IPS-18c (cell line): ENCODE measurements around the gene NPHP4.
"Not testable (repeated sequence)": the region's sequence is repeated elsewhere in the genome, so short reads cannot be mapped to it uniquely, and the experiment has no call there.

ENCODE experiments used
- H3K4me3 ChIP-seq: 2 replicates; pipeline ENCODE4 v1.7.0; 2013; ENCODE audit warnings: low read depth, mild to moderate bottlenecking, low read length, moderate library complexity; ENCODE audit not compliant: insufficient read depth
- H3K9me3 ChIP-seq: one replicate; pipeline ENCODE4 v1.6.1; 2013; ENCODE audit warnings: mild to moderate bottlenecking, low read length, moderate library complexity; ENCODE audit not compliant: control insufficient read depth, insufficient read depth

NPHP4 gene

GRCh38 chr1:5907966-5908365, 84.3 kb downstream of the NPHP4 start:
- H3K4me3 ChIP-seq = no peak overlapping the region
- no peaks in the 10 kb centered on the region for H3K9me3 ChIP-seq

- Histone ChIP-seq H3K4me3 (no peak overlapping the region), H3K9me3 (no peaks in the 10 kb centered on the region)
Observed at GRCh38 chr1:5907386-5907785, 84.8 kb downstream of the NPHP4 start.

- Histone ChIP-seq H3K9me3 (no peaks in the 10 kb centered on the region), H3K4me3 (no peak overlapping the region)
Observed at GRCh38 chr1:5906966-5907365, 85.3 kb downstream of the NPHP4 start.

- Histone ChIP-seq H3K4me3 (no peak overlapping the region), H3K9me3 (no peaks in the 10 kb centered on the region)
Observed at GRCh38 chr1:5906116-5906515, 86.1 kb downstream of the NPHP4 start.

GRCh38 chr1:5905436-5905835, 86.8 kb downstream of the NPHP4 start:
- Histone ChIP-seq H3K9me3 (no peaks in the 10 kb centered on the region), H3K4me3 (no peak overlapping the region)

GRCh38 chr1:5904551-5904950, 87.7 kb downstream of the NPHP4 start:
- no peak overlapping the region for H3K4me3 ChIP-seq
- H3K9me3 ChIP-seq = no peaks in the 10 kb centered on the region

- H3K4me3 ChIP-seq = no peak overlapping the region
- H3K9me3 ChIP-seq = no peaks in the 10 kb centered on the region
Observed at GRCh38 chr1:5903680-5904079, 88.5 kb downstream of the NPHP4 start.

GRCh38 chr1:5903031-5903430, 89.2 kb downstream of the NPHP4 start:
- no peak overlapping the region for H3K4me3 ChIP-seq

GRCh38 chr1:5901841-5902240, 90.4 kb downstream of the NPHP4 start:
- Histone ChIP-seq H3K4me3 (no peak overlapping the region), H3K9me3 (no peaks in the 10 kb centered on the region)

More at GRCh38 chr1:5903031-5903430, 89.2 kb downstream of the NPHP4 start:
- no peaks in the 10 kb centered on the region for H3K9me3 ChIP-seq

GRCh38 chr1:5901150-5901549, 91.1 kb downstream of the NPHP4 start:
- H3K9me3 ChIP-seq = no peaks in the 10 kb centered on the region
- H3K4me3 ChIP-seq = no peak overlapping the region

GRCh38 chr1:5898266-5898665, 94.0 kb downstream of the NPHP4 start:
- no peak overlapping the region for H3K4me3 ChIP-seq
- H3K9me3 ChIP-seq = no peaks in the 10 kb centered on the region

- Histone ChIP-seq H3K9me3 (no peaks in the 10 kb centered on the region), H3K4me3 (no peak overlapping the region)
Observed at GRCh38 chr1:5896706-5897660, 95.2 kb downstream of the NPHP4 start.

- no peaks in the 10 kb centered on the region for H3K9me3 ChIP-seq
- H3K4me3 ChIP-seq = no peak overlapping the region
Observed at GRCh38 chr1:5895446-5896406, 96.5 kb downstream of the NPHP4 start.

- not testable (repeated sequence) for H3K9me3 ChIP-seq, H3K4me3 ChIP-seq
Observed at GRCh38 chr1:5893699-5894278, 98.4 kb downstream of the NPHP4 start.

GRCh38 chr1:5892329-5892728, 99.9 kb downstream of the NPHP4 start:
- H3K4me3 ChIP-seq = no peak overlapping the region
- H3K9me3 ChIP-seq = no peaks in the 10 kb centered on the region

GRCh38 chr1:5891736-5892135, 100.5 kb downstream of the NPHP4 start:
- no peak overlapping the region for H3K4me3 ChIP-seq
- no peaks in the 10 kb centered on the region for H3K9me3 ChIP-seq

GRCh38 chr1:5891137-5891536, 101.1 kb downstream of the NPHP4 start:
- Histone ChIP-seq H3K9me3 (no peaks in the 10 kb centered on the region), H3K4me3 (no peak overlapping the region)
